HG03045 (cell line): Measurements from ENCODE around the gene KLHL7.

Experiments
- ATAC-seq: cut with Tn5 transposase; IDR thresholded peaks from one replicate; pipeline ENCODE4 v1.9.1; 2021; ENCODE audit warnings: mild to moderate bottlenecking, moderate library complexity; ENCODE audit not compliant: unreplicated experiment

The KLHL7 gene, protein sequence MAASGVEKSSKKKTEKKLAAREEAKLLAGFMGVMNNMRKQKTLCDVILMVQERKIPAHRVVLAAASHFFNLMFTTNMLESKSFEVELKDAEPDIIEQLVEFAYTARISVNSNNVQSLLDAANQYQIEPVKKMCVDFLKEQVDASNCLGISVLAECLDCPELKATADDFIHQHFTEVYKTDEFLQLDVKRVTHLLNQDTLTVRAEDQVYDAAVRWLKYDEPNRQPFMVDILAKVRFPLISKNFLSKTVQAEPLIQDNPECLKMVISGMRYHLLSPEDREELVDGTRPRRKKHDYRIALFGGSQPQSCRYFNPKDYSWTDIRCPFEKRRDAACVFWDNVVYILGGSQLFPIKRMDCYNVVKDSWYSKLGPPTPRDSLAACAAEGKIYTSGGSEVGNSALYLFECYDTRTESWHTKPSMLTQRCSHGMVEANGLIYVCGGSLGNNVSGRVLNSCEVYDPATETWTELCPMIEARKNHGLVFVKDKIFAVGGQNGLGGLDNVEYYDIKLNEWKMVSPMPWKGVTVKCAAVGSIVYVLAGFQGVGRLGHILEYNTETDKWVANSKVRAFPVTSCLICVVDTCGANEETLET

DNA sequence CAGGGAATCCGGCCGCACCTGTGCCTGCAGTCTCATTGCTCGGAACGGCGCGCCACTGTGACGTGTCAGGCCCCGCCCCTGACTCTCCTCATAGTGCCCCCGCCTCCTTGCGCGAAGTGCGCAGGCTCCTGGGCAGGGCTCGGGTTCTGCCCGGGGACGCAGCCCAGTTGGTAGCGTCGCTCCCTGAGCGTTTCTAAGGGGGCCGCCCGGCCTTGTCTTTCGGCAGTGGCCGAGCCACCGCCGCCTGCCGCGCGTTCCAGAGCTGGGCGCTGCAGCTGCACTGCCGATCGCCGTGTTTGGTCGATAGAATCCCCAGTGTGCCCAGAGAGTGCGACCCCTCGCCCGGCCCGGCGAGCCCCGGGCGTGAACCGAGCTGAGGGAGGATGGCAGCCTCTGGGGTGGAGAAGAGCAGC, at the start of gene KLHL7:
Gene KLHL7 (plus strand): TSS at position 142 of the 413 bp plus-strand sequence. CDS start 242 bp downstream, at position 384.
- peak; percentile 98 for ATAC-seq

DNA sequence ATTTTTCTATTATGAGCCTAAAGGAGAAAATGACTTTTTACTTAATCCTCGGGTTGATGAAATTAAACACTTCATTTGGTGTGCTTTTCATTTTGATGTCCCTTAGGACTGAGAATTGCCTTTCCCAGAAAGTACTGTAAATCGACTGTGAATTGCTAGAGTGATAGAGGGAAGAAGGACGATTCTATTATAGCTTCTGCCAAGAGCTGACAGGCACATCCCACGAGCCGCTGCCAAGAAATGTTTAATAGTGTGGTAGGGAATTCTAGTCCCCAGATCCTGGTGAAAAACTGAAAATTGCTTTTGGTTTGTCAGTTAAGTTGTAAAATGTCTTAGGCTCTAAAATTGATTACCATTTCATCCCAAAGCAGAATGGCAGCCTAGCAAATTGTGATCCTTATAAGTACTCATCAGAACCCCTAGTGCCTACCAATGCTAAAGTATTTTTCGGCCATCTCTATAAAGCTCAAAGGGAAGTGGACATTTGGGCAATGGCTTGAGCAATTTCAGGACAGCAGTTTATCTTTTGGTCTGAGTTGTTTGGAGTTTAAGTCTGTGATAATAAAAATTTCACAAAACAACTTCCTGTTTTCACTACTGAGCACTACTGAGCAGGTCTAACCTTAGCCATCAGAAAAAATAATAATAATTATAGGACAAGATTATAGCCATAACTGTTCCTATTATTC, 47.0 kb upstream of the KLHL7 start:
- ATAC-seq, result no peak

DNA sequence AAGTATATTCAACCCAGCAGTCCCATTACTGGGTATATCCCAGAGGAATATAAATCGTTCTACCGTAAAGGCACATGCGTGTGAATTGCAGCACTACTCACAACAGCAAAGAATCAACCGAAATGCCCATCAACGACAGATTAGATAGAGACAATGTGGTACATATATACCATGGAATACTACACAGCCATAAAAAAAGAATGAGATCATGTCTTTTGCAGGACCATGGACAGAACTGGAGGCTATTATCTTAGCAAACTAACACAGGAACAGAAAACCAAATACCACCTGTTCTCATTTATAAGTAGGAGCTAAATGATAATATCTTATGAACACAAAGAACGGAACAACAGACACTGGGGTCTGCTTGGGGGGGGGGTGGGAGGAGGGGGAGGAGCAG, 44.3 kb upstream of the KLHL7 start:
- no peak for ATAC-seq

DNA sequence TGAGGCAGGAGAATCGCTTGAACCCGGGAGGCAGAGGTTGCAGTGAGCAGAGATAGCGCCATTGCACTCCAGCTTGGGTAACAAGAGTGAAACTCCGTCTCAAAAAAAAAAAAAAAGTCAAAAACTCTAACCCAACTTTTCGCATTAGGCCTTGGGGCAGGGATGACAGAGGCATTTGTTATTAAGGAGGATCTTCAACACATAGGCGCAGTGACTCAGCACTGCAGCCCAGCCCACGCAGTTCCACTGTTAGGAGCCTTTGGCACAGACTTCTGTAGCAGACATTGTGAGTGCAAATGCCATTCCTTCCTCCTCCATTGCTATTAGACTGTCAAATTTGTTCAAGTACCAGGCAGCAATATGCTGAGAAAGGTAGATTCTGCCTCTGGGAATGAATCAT, 43.1 kb upstream of the KLHL7 start:
- ATAC-seq, result no peak

- ATAC-seq, result no peak
These were observed 39.6 kb upstream of the KLHL7 start for GRCh38 chr7:23065974-23066373.

DNA sequence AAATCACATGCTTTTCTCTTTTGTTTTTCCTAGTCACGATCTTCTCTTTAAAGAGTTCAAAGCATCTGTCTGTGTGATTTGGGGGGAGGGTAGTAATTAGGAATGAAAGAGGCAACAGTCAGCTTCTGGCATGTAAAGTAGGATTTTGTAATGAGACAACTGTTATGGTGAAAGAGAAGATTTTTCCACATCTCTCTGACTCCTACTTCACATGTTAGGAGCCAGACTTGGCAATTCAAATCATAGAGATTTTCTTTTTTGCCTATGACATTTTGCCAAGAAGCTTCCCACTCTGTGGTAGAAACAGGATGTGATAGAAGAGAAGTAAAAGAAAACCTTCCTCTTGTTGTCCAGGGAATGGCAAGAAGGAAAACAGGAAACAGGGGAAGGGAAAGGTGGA, 38.3 kb upstream of the KLHL7 start:
- no peak for ATAC-seq

DNA sequence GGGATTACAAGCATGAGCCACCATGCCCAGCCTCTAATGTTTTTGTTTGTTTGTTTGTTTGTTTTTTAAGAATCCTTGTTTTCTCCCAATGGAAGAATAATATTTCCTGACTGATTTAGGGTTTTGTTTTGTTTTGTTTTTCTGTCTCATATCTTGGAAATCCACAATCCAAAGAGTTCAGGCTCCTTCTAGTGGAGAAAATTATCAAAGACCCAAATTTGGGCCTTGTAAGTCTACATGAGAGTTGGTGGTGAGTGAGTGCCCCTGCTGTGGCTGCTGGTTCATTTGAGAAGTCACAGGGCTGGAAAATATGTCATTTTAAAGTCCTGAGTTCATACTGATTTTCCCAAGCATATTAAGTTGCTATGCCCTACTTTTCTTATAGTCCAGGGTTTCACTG, 33.5 kb upstream of the KLHL7 start:
- ATAC-seq, result no peak

GRCh38 chr7:23072922-23073321, 32.7 kb upstream of the KLHL7 start:
- ATAC-seq, result no peak

DNA sequence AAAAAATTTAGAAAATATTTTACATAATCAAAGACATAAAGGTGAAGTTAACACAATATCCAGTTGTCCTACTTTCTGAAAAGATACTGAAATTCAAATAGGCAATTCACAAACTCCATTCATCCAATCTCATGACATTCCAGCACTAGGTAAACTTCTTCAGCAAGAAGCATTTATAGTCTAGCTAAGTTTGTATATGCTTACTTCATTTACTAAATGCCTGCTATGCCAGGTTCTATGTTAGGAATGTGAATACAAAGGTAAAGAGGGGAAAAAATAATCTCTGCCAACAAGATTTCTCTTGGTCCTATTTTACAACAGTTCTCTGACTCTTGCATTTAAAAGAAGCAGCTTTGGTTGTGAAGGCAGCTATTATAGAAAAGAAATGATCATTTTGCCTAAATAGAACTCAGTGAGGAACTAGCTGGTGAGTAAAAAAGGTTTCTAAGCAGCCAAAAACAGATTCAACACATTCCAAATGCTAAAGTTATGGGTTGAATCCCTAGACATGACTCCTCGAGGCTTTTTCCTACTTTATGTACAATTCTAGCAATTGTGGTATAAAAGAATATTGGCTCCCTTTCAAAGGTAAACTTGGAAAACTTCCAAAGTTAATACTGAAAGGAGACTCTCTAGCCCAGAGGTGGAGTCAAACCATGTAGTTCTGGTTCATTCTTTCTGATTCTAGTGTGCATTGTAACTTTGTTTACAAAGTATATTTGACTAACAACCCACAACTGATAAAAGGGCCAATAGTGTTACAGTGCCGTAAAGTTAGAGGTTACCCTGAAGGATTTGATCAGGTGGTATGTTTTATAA, 30.9 kb upstream of the KLHL7 start:
- ATAC-seq, result no peak

DNA sequence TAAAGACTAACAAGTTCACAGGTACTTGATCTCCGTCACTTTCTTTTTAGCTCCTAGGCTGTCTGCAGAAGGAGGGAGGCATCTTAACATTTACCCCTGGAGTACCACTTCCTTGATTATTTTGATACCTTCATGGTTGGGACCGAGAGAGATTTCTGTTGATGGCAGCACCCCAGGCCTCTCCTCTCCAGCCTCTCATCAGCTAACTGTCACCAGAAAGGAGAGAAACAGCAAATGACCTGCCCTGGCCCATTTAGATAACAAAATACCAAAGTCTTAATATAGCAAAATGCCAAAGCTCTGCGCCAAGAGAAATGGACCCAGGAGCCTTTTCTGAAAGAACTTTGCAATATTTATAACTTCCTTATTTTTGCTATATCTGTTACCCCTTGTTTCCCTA, 30.0 kb upstream of the KLHL7 start:
- no peak for ATAC-seq

- ATAC-seq, result no peak
These were observed 28.8 kb upstream of the KLHL7 start for GRCh38 chr7:23076772-23077171.

DNA sequence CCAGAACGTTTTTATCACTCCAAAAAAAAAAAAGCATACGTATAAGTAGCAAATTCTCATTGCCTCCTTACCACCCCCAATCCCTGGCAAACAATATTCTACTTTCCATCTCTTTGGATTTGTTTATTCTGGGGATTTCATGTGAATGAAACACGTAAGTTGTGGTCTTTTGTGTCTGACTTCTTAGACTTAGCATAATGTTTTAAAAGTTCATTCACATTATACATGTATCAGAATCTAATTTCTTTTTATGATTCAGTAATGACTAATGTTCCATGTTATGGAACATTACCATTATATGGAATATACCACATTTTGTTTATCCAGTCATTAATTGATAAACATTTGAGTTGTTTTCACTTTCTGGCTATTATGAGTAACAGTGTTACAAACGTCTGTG, 12.5 kb upstream of the KLHL7 start:
- ATAC-seq, result no peak

GRCh38 chr7:23093546-23093945, 12.0 kb upstream of the KLHL7 start:
- ATAC-seq, result no peak

GRCh38 chr7:23096518-23097290, 8.9 kb upstream of the KLHL7 start:
- ATAC-seq, result no peak

GRCh38 chr7:23098029-23098428, 7.6 kb upstream of the KLHL7 start:
- ATAC-seq, result no peak

GRCh38 chr7:23098460-23098859, 7.1 kb upstream of the KLHL7 start:
- no peak for ATAC-seq

GRCh38 chr7:23100697-23101096, 4.9 kb upstream of the KLHL7 start:
- ATAC-seq, result no peak

- peak; percentile 25 for ATAC-seq
These were observed 420 bp upstream of the KLHL7 start for GRCh38 chr7:23105086-23105643.

- ATAC-seq, result peak; percentile 43
These were observed 655 bp downstream of the KLHL7 start for GRCh38 chr7:23106057-23106822.
